Kidney epithelial cell (primary cell): Measurements from ENCODE around the gene MMD2. TPM values are rescaled to one million over a fixed set of nuclear protein-coding genes. Genes with fewer than 3 reads are reported as not detected.

Source experiments
- DNase-seq: peaks from one replicate; pipeline ENCODE4 v3.0.0-alpha.2; 2010; ENCODE audit warnings: low read depth
- H3K27me3 ChIP-seq: 2 replicates; pipeline ENCODE4 v1.6.0; 2011; ENCODE audit warnings: low read length; ENCODE audit not compliant: control insufficient read depth, insufficient read depth
- H3K36me3 ChIP-seq: 2 replicates; pipeline ENCODE4 v1.5.1; 2011; ENCODE audit warnings: low read length; ENCODE audit not compliant: control insufficient read depth, insufficient read depth
- H3K4me3 ChIP-seq: 2 replicates; pipeline ENCODE4 v1.5.1; 2011; ENCODE audit warnings: low read depth, mild to moderate bottlenecking, control low read depth, low read length
- CTCF ChIP-seq: IDR thresholded peaks from 2 replicates; pipeline ENCODE4 v1.5.1; 2011; ENCODE audit warnings: mild to moderate bottlenecking, moderate library complexity, low read length, control low read depth, inconsistent platforms; ENCODE audit not compliant: insufficient read depth, poor library complexity, severe bottlenecking
- total RNA-seq: library from RNA; depleted of rRNA; stranded (reverse); fragments of >200 nt; gene quantifications from 2 replicates; pipeline ENCODE4 v1.2.3, GENCODE V29; 2015

MMD2 gene
- total RNA-seq, 1 donor from 2014 or later: not detected

GRCh38 chr7:4948402-4948801, 10.6 kb downstream of the MMD2 start:
- no peak for DNase-seq
- TF ChIP-seq CTCF: no peak
- Histone ChIP-seq H3K4me3 (no peak overlapping the region), H3K36me3 (no peaks in the 10 kb centered on the region), H3K27me3 (no peaks in the 10 kb centered on the region)

- Histone ChIP-seq H3K27me3 (no peaks in the 10 kb centered on the region), H3K36me3 (no peaks in the 10 kb centered on the region), H3K4me3 (no peak overlapping the region)
- no peak for TF ChIP-seq CTCF
- no peak for DNase-seq
Observed at GRCh38 chr7:4945949-4946348, 13.0 kb downstream of the MMD2 start.

- no peaks in the 10 kb centered on the region for H3K27me3 ChIP-seq
- no peak for DNase-seq
- no peaks in the 10 kb centered on the region for H3K36me3 ChIP-seq
- H3K4me3 ChIP-seq: no peak overlapping the region
- TF ChIP-seq CTCF: no peak
Observed at GRCh38 chr7:4944939-4945338, 14.0 kb downstream of the MMD2 start.

GRCh38 chr7:4943297-4943696, 15.7 kb downstream of the MMD2 start:
- no peaks in the 10 kb centered on the region for H3K36me3 ChIP-seq
- H3K27me3 ChIP-seq: no peaks in the 10 kb centered on the region
- DNase-seq: no peak
- H3K4me3 ChIP-seq: no peak overlapping the region
- TF ChIP-seq CTCF: no peak

GRCh38 chr7:4939971-4940728, 18.8 kb downstream of the MMD2 start:
- DNase-seq: no peak
- no peak overlapping the region for H3K4me3 ChIP-seq
- H3K36me3 ChIP-seq: no peaks in the 10 kb centered on the region
- TF ChIP-seq CTCF: no peak
- H3K27me3 ChIP-seq: no peaks in the 10 kb centered on the region

GRCh38 chr7:4937411-4937810, 21.6 kb downstream of the MMD2 start:
- TF ChIP-seq CTCF: no peak
- Histone ChIP-seq H3K4me3 (no peak overlapping the region), H3K36me3 (no peaks in the 10 kb centered on the region)

More at GRCh38 chr7:4937411-4937810, 21.6 kb downstream of the MMD2 start:
- DNase-seq: no peak
- no peaks in the 10 kb centered on the region for H3K27me3 ChIP-seq
